SK-N-SH (cell line): ENCODE data around the gene TSPAN14. TPM values are rescaled to one million over a fixed set of nuclear protein-coding genes. Genes with fewer than 3 reads are reported as not detected.
A peak's percentile ranks its signal among the peaks of the same experiment; 100 is the strongest.

Experiments used
- CTCF ChIA-PET: fragments of 300-600, 350-600 bp; formaldehyde crosslinking; extraction: SDS; loops from one replicate; lab custom pipeline; 2021; lab: Yijun Ruan, JAX
- POLR2A ChIA-PET: fragments of 350-600 bp; sonication (Branson Sonifier 250); formaldehyde crosslinking; extraction: SDS; loops from one replicate; lab custom pipeline; 2020; ENCODE audit warnings: antibody characterized with exemption, inconsistent platforms; lab: Yijun Ruan, JAX
- DNase-seq: peaks from one replicate; pipeline ENCODE4 v3.0.0; 2012
- H2AFZ ChIP-seq: fragments of 200-600 bp; sonication (generic); 2 replicates; pipeline ENCODE4 v1.8.1; 2016; ENCODE audit warnings: antibody characterized with exemption, mild to moderate bottlenecking, low read depth
- H3F3A ChIP-seq: fragments of 200-600 bp; sonication (generic); replicated peaks from 2 replicates; pipeline ENCODE3; 2016; ENCODE audit warnings: antibody characterized with exemption, mild to moderate bottlenecking; ENCODE audit not compliant: insufficient read depth
- H3K27ac ChIP-seq, 2 experiments: fragments of 200-500 bp in 1 of 2; fragments of 200-600 bp in 1 of 2; sonication (Bioruptor generic) in 1 of 2; sonication (generic), shearing (Covaris generic) in 1 of 2; 2 replicates each; pipeline versions ENCODE4 v1.5.1 to v1.6.1; 2014 to 2016; ENCODE audit warnings: low read depth in 2 of 2, inconsistent platforms in 1 of 2, low read length in 1 of 2, mild to moderate bottlenecking in 1 of 2, mixed read lengths in 1 of 2
- H3K27me3 ChIP-seq: fragments of 200-600 bp; sonication (generic), shearing (Covaris generic); 2 replicates; pipeline ENCODE4 v1.6.1; 2016; ENCODE audit warnings: mixed run types; ENCODE audit not compliant: insufficient read depth
- H3K36me3 ChIP-seq, 2 experiments: fragments of 200-500 bp in 1 of 2; fragments of 200-600 bp in 1 of 2; sonication (Bioruptor generic) in 1 of 2; sonication (generic) in 1 of 2; replicated peaks in 1 of 2; 2 replicates each; pipeline versions ENCODE3 to v1.5.1; 2014 to 2016; ENCODE audit warnings: low read length in 1 of 2, mild to moderate bottlenecking in 1 of 2; ENCODE audit not compliant: insufficient read depth in 2 of 2, control insufficient read depth in 1 of 2
- H3K4me1 ChIP-seq, 2 experiments: fragments of 200-500 bp in 1 of 2; fragments of 200-600 bp in 1 of 2; sonication (Bioruptor generic) in 1 of 2; sonication (generic), shearing (Covaris generic) in 1 of 2; 2 replicates each; pipeline versions ENCODE4 v1.5.1 to v1.6.1; 2014 to 2016; ENCODE audit warnings: low read depth in 1 of 2, low read length in 1 of 2, mixed run types in 1 of 2; ENCODE audit not compliant: insufficient read depth in 2 of 2, control insufficient read depth in 1 of 2
- H3K4me2 ChIP-seq: fragments of 200-600 bp; sonication (generic), shearing (Covaris generic); 2 replicates; pipeline ENCODE4 v1.6.1; 2017; ENCODE audit warnings: mixed run types
- H3K4me3 ChIP-seq, 2 experiments: fragments of 200-500 bp in 1 of 2; fragments of 200-600 bp in 1 of 2; sonication (Bioruptor generic) in 1 of 2; sonication (generic), shearing (Covaris generic) in 1 of 2; 2 replicates each; pipeline versions ENCODE4 v1.5.1 to v1.8.1; 2014 to 2016; ENCODE audit warnings: low read depth in 2 of 2, inconsistent platforms in 1 of 2, low read length in 1 of 2, mild to moderate bottlenecking in 1 of 2, mixed read lengths in 1 of 2, moderate library complexity in 1 of 2
- H3K79me2 ChIP-seq: fragments of 200-600 bp; sonication (generic); 2 replicates; pipeline ENCODE4 v1.8.1; 2017; ENCODE audit warnings: mild to moderate bottlenecking; ENCODE audit not compliant: insufficient read depth
- H3K9ac ChIP-seq: fragments of 200-600 bp; sonication (generic); 2 replicates; pipeline ENCODE4 v1.6.1; 2017; ENCODE audit warnings: mixed run types
- H3K9me2 ChIP-seq: fragments of 200-600 bp; sonication (generic); 2 replicates; pipeline ENCODE4 v1.6.1; 2017; ENCODE audit warnings: mixed run types
- H3K9me3 ChIP-seq: fragments of 200-600 bp; sonication (generic); 2 replicates; pipeline ENCODE4 v1.6.1; 2017; ENCODE audit warnings: mixed run types, mild to moderate bottlenecking, moderate library complexity
- H4K20me1 ChIP-seq: fragments of 200-600 bp; sonication (generic); 2 replicates; pipeline ENCODE4 v1.6.1; 2017; ENCODE audit warnings: mild to moderate bottlenecking, mixed run types; ENCODE audit not compliant: insufficient read depth
- CHD2 ChIP-seq: fragments of 150-350 bp; IDR thresholded peaks from 2 replicates; pipeline ENCODE4 v1.6.1; 2018; ENCODE audit warnings: low read length; ENCODE audit not compliant: partially characterized antibody
- ELF1 ChIP-seq: IDR thresholded peaks from 2 replicates; pipeline ENCODE4 v1.4.0; 2012
- EP300 ChIP-seq, 2 experiments: IDR thresholded peaks; 2 replicates each; pipeline versions ENCODE4 v1.4.0 to v1.6.1; 2012; ENCODE audit warnings: borderline replicate concordance in 1 of 2, low read depth in 1 of 2, low read length in 1 of 2
- FOSL2 ChIP-seq: IDR thresholded peaks from 2 replicates; pipeline ENCODE4 v1.4.0; 2012; ENCODE audit warnings: low read depth, mild to moderate bottlenecking, moderate library complexity, borderline replicate concordance
- FOXM1 ChIP-seq: IDR thresholded peaks from 2 replicates; pipeline ENCODE4 v1.4.0; 2012; ENCODE audit warnings: low read depth, mild to moderate bottlenecking
- GATA2 ChIP-seq: sonication (generic); formaldehyde crosslinking; IDR thresholded peaks from 2 replicates; pipeline ENCODE4 v1.5.0; 2020; ENCODE audit warnings: mild to moderate bottlenecking, missing genetic modification reagents
- MEF2A ChIP-seq: IDR thresholded peaks from 2 replicates; pipeline ENCODE4 v1.4.0; 2012; ENCODE audit warnings: low read depth, borderline replicate concordance
- NRF1 ChIP-seq: IDR thresholded peaks from 2 replicates; pipeline ENCODE4 v1.6.1; 2012; ENCODE audit warnings: low read depth, mild to moderate bottlenecking, low read length
- RAD21 ChIP-seq: IDR thresholded peaks from 2 replicates; pipeline ENCODE4 v1.6.1; 2012; ENCODE audit warnings: mild to moderate bottlenecking, low read length
- RXRA ChIP-seq: IDR thresholded peaks from 2 replicates; pipeline ENCODE4 v1.4.0; 2012; ENCODE audit warnings: low read depth, mild to moderate bottlenecking, borderline replicate concordance
- SIN3A ChIP-seq: IDR thresholded peaks from 2 replicates; pipeline ENCODE4 v1.6.1; 2012; ENCODE audit warnings: low read depth, mild to moderate bottlenecking, low read length, moderate library complexity, borderline replicate concordance
- TAF1 ChIP-seq: IDR thresholded peaks from 2 replicates; pipeline ENCODE4 v1.6.1; 2012; ENCODE audit warnings: low read depth, mild to moderate bottlenecking, low read length, moderate library complexity, borderline replicate concordance
- TCF12 ChIP-seq: IDR thresholded peaks from 2 replicates; pipeline ENCODE4 v1.4.0; 2012
- USF1 ChIP-seq: IDR thresholded peaks from 2 replicates; pipeline ENCODE4 v1.4.0; 2012; ENCODE audit warnings: low read depth, borderline replicate concordance
- YY1 ChIP-seq: IDR thresholded peaks from 2 replicates; pipeline ENCODE4 v1.4.0; 2012; ENCODE audit warnings: low read depth, mild to moderate bottlenecking
- ZBTB33 ChIP-seq: IDR thresholded peaks from 2 replicates; pipeline ENCODE4 v1.4.0; 2012; ENCODE audit warnings: low read depth, borderline replicate concordance
- WGBS: methylation state at CpG from one replicate; pipeline ENCODE4 v1.1.6; 2017; ENCODE audit warnings: low lambda C conversion rate; 5-methylcytosine and 5-hydroxymethylcytosine counted together
- polyA plus RNA-seq, 3 experiments: library from polyadenylated mRNA; depleted of rRNA; stranded (reverse); fragments of >200 nt; gene quantifications; 2 replicates each; pipeline ENCODE4 v1.2.3, GENCODE V29; 2012
- TF ChIP-seq, protein P1 (sequence below): IDR thresholded peaks from 2 replicates; pipeline ENCODE4 v1.4.0; 2012; ENCODE audit warnings: low read depth
- TF ChIP-seq, protein P2 (sequence below): IDR thresholded peaks from 2 replicates; pipeline ENCODE4; 2012
- TF ChIP-seq, protein P3 (sequence below): fragments of 150-350 bp; IDR thresholded peaks from 2 replicates; pipeline ENCODE4 v1.6.1; 2016; ENCODE audit warnings: mild to moderate bottlenecking, low read depth, low read length

Gene TSPAN14
- polyA plus RNA-seq, 1 of the 3 experiments (the other 2 are of a cell fraction), result 78.1 TPM

DNA sequence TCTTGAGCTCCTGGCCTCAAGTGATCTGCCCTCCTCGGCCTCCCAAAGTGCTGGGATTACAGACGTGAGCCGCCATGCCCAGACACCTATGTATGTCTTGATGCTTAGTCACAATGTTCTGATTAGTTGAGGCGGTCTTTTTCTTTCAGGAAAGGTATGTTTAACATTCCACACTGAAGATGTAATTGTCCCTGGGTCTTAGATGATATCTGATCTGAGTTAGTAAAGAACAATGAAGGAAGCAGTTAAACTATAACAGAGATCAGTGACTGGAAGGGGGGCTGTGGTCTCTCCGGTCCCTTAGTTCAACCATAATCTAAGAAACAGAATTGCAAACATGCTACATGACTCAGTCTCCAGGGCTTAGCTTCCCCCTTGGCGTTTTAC is 52.1 kb downstream of the TSPAN14 start (continued):
- 0 out of 2 replicates have a peak, but pooled peaks have one; percentile 54 for TF ChIP-seq YY1
- TF ChIP-seq FOXM1, result peak; percentile 52; the same call in 1 of the 2 replicates
- no peak for TF ChIP-seq USF1
- no peak for TF ChIP-seq RAD21
- TF ChIP-seq CHD2, result no peak
- TF ChIP-seq FOSL2, result peak; percentile 59; the same call in 1 of the 2 replicates
- peak in 1 of 2 experiments; percentile 82; a peak in 1 of 4 replicates for TF ChIP-seq EP300 (IDR thresholded peaks at IDR 0.05; ENCODE audit: borderline replicate concordance in 1 of 2, low read depth in 1 of 2, low read length in 1 of 2)
- peak; percentile 77 for TF ChIP-seq TCF12
- no peak for TF ChIP-seq NRF1
- TF ChIP-seq SIN3A, result no peak
- TF ChIP-seq ELF1, result no peak

GRCh38 chr10:80506836-80507487 is 52.9 kb downstream of the TSPAN14 start:
- Histone ChIP-seq H3K36me3 (peaks cover 0 to 13% of the 10 kb centered on the region in 2 experiments), H3K9ac (peak overlapping the region; percentile 56), H3K27ac (peak overlapping the region in 1 of 2 experiments; percentile 92; a peak in 3 of 4 replicates), H3F3A (peaks cover 38% of the 10 kb centered on the region), H3K4me1 (peaks cover 18 to 64% of the 10 kb centered on the region in 2 experiments; a peak in 3 of 4 replicates)
- POLR2A ChIA-PET, result no interaction called here
- DNase-seq, result no peak
- no peak for TF ChIP-seq TAF1
- no peak for TF ChIP-seq RXRA
- no peak for TF ChIP-seq ZBTB33
- TF ChIP-seq, protein P1, sequence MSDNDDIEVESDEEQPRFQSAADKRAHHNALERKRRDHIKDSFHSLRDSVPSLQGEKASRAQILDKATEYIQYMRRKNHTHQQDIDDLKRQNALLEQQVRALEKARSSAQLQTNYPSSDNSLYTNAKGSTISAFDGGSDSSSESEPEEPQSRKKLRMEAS, result no peak
- TF ChIP-seq, protein P2, sequence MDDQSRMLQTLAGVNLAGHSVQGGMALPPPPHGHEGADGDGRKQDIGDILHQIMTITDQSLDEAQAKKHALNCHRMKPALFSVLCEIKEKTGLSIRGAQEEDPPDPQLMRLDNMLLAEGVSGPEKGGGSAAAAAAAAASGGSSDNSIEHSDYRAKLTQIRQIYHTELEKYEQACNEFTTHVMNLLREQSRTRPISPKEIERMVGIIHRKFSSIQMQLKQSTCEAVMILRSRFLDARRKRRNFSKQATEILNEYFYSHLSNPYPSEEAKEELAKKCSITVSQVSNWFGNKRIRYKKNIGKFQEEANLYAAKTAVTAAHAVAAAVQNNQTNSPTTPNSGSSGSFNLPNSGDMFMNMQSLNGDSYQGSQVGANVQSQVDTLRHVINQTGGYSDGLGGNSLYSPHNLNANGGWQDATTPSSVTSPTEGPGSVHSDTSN, result no peak
- TF ChIP-seq MEF2A, result no peak
- no peak for TF ChIP-seq GATA2 (CRISPR knock-in tag)
- TF ChIP-seq, protein P3, sequence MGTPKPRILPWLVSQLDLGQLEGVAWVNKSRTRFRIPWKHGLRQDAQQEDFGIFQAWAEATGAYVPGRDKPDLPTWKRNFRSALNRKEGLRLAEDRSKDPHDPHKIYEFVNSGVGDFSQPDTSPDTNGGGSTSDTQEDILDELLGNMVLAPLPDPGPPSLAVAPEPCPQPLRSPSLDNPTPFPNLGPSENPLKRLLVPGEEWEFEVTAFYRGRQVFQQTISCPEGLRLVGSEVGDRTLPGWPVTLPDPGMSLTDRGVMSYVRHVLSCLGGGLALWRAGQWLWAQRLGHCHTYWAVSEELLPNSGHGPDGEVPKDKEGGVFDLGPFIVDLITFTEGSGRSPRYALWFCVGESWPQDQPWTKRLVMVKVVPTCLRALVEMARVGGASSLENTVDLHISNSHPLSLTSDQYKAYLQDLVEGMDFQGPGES, result no peak
- TF ChIP-seq, all 33 proteins: peak for 0
- Histone ChIP-seq H4K20me1 (no peaks in the 10 kb centered on the region; the same call in 1 of the 2 replicates), H3K4me3 (no peak overlapping the region), H3K9me2 (no peaks in the 10 kb centered on the region), H3K9me3 (no peaks in the 10 kb centered on the region), H2AFZ (no peak overlapping the region), H3K27me3 (no peaks in the 10 kb centered on the region), H3K79me2 (peaks cover 64% of the 10 kb centered on the region), H3K4me2 (peak overlapping the region; percentile 43)
- CTCF ChIA-PET, result interaction anchor here (1.1 to 21.2 kb wide), 6 partner anchors 7 to 124 kb away, joined by 3 to 602 read pairs (median 8); partner anchors contain the start of gene TSPAN14
- WGBS, result 96% methylated on average over 12 of the region's 13 CpGs
